ENCODE results near the gene OR52E8.

The OR52E8 gene

GRCh38 chr11:5887172-5887571 is 29.7 kb upstream of the OR52E8 start:
- TF ChIP-seq, protein P1, sequence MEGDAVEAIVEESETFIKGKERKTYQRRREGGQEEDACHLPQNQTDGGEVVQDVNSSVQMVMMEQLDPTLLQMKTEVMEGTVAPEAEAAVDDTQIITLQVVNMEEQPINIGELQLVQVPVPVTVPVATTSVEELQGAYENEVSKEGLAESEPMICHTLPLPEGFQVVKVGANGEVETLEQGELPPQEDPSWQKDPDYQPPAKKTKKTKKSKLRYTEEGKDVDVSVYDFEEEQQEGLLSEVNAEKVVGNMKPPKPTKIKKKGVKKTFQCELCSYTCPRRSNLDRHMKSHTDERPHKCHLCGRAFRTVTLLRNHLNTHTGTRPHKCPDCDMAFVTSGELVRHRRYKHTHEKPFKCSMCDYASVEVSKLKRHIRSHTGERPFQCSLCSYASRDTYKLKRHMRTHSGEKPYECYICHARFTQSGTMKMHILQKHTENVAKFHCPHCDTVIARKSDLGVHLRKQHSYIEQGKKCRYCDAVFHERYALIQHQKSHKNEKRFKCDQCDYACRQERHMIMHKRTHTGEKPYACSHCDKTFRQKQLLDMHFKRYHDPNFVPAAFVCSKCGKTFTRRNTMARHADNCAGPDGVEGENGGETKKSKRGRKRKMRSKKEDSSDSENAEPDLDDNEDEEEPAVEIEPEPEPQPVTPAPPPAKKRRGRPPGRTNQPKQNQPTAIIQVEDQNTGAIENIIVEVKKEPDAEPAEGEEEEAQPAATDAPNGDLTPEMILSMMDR (IDR thresholded peaks at IDR 0.05) = no peak
- no peak for DNase-seq
- Histone ChIP-seq H3K4me1 (no peaks in the 10 kb centered on the region), H3K27ac (no peak overlapping the region), H3K27me3 (no peaks in the 10 kb centered on the region), H3K4me3 (no peak overlapping the region), H3K9me3 (no peaks in the 10 kb centered on the region), H3K36me3 (no peaks in the 10 kb centered on the region)
- intact Hi-C loops (cut with DNase I; ENCODE audit: low total_unique reads) = no loop called here

GRCh38 chr11:5881756-5882155 is 24.3 kb upstream of the OR52E8 start:
- Histone ChIP-seq H3K4me3 (no peak overlapping the region), H3K27me3 (no peaks in the 10 kb centered on the region), H3K36me3 (no peaks in the 10 kb centered on the region), H3K4me1 (no peaks in the 10 kb centered on the region), H3K27ac (no peak overlapping the region), H3K9me3 (no peaks in the 10 kb centered on the region)
- intact Hi-C loops (cut with DNase I; ENCODE audit: low total_unique reads) = no loop called here
- TF ChIP-seq, protein P1 (IDR thresholded peaks at IDR 0.05) = no peak
- DNase-seq = no peak

DNA sequence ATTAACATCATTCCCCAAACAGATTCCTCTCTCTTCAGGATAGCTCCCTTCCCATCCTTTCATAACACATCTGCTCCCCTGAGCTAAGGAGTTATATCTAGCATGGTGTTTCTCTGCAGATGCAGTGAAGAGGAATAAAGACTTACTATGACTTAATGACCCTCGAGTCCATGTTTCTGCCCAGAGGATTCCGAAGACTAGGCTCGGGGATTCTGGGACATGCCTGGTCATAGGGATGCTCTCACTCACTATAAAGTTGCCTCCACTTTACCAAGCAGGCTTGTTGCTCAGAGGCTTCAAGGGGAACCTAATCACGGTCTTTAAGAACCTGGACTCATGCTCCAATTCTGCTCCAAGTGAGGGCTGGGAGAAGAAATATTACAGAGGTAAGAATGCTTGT is 22.8 kb upstream of the OR52E8 start, which contains the start of gene OR52E4:
TSS of gene OR52E4 (plus strand) at position 301 of the 400 bp plus-strand sequence. CDS start 3,664 bp downstream, outside the sequence.
- Histone ChIP-seq H3K27me3 (no peaks in the 10 kb centered on the region), H3K4me3 (no peak within 1 kb of the TSS), H3K9me3 (no peaks in the 10 kb centered on the region), H3K27ac (no peak within 1 kb of the TSS), H3K4me1 (no peaks in the 10 kb centered on the region), H3K36me3 (no peaks in the 10 kb centered on the region)
- TF ChIP-seq, protein P1 (IDR thresholded peaks at IDR 0.05) = no peak
- DNase-seq = no peak
- intact Hi-C loops (cut with DNase I; ENCODE audit: low total_unique reads) = no loop called here

- no peaks in the 10 kb centered on the region for H3K27me3 ChIP-seq
- TF ChIP-seq, protein P1 (IDR thresholded peaks at IDR 0.05) = no peak
- no peaks in the 10 kb centered on the region for H3K4me1 ChIP-seq
- DNase-seq = no peak
- H3K9me3 ChIP-seq = no peaks in the 10 kb centered on the region
- H3K4me3 ChIP-seq = no peak overlapping the region
- H3K36me3 ChIP-seq = no peaks in the 10 kb centered on the region
- intact Hi-C loops (cut with DNase I; ENCODE audit: low total_unique reads) = no loop called here
- H3K27ac ChIP-seq = no peak overlapping the region
Observed at GRCh38 chr11:5878564-5878963, 21.1 kb upstream of the OR52E8 start.

DNA sequence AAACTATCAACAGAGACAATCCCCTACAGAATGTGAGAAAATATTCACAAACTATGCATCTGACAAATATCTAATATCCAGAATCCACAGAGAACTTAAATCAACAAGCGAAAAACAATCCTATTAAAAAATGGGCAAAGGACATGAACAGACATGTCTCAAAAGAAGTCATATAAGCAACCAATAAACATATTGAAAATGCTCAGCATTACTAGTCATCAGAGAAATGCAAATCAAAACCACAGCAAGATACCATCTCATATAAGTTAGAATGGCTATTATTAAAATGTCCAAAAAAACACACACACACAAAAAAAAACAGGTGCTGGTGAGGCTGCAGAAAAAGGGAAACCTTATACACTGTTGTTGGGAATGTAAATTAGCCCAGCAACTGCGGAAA is 8.3 kb upstream of the OR52E8 start:
- no peaks in the 10 kb centered on the region for H3K9me3 ChIP-seq
- TF ChIP-seq, protein P1 (IDR thresholded peaks at IDR 0.05) = no peak
- DNase-seq = no peak
- H3K36me3 ChIP-seq = no peaks in the 10 kb centered on the region
- no peaks in the 10 kb centered on the region for H3K27me3 ChIP-seq
- H3K4me3 ChIP-seq = no peak overlapping the region
- no peak overlapping the region for H3K27ac ChIP-seq
- intact Hi-C loops (cut with DNase I; ENCODE audit: low total_unique reads) = no loop called here
- no peaks in the 10 kb centered on the region for H3K4me1 ChIP-seq

GRCh38 chr11:5851002-5851401 is 6.5 kb downstream of the OR52E8 start:
- H3K4me1 ChIP-seq = no peaks in the 10 kb centered on the region
- no peaks in the 10 kb centered on the region for H3K27me3 ChIP-seq
- H3K36me3 ChIP-seq = no peaks in the 10 kb centered on the region
- no peak for DNase-seq
- H3K9me3 ChIP-seq = peaks cover 0 to 14% (median 0%) of the 10 kb centered on the region in 3 donors
- TF ChIP-seq, protein P1 (IDR thresholded peaks at IDR 0.05) = no peak
- no peak overlapping the region for H3K27ac ChIP-seq
- intact Hi-C loops (cut with DNase I; ENCODE audit: low total_unique reads) = no loop called here
- H3K4me3 ChIP-seq = no peak overlapping the region

Measured in tibial artery (tissue), 4 donors.